Measurements from ENCODE around the gene APPBP2.

DNA sequence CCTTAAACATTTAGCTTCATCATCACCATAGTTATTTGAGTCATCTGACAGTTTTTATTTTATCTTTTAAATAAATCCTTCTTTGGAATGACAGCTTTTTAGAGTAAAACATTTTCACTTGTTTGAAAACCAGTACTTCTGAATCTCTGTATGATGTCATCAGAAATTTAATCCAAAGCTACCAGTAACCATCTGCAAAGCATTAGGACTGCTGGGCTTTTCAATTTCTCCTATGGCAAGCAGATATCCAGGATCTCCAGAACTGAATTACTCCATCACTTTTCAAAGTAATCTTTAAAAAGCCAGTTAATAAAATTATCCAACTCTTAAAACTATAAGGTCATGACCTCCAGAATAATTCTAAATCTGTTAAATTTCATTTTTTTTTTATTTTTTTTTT, 52.3 kb downstream of the APPBP2 start:
- TF ChIP-seq, protein P1, sequence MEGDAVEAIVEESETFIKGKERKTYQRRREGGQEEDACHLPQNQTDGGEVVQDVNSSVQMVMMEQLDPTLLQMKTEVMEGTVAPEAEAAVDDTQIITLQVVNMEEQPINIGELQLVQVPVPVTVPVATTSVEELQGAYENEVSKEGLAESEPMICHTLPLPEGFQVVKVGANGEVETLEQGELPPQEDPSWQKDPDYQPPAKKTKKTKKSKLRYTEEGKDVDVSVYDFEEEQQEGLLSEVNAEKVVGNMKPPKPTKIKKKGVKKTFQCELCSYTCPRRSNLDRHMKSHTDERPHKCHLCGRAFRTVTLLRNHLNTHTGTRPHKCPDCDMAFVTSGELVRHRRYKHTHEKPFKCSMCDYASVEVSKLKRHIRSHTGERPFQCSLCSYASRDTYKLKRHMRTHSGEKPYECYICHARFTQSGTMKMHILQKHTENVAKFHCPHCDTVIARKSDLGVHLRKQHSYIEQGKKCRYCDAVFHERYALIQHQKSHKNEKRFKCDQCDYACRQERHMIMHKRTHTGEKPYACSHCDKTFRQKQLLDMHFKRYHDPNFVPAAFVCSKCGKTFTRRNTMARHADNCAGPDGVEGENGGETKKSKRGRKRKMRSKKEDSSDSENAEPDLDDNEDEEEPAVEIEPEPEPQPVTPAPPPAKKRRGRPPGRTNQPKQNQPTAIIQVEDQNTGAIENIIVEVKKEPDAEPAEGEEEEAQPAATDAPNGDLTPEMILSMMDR (conservative IDR thresholded peaks at IDR 0.05 in 1 of 2, IDR thresholded peaks at IDR 0.05 in 1 of 2; ENCODE audit: extremely low read depth in 1 of 2, insufficient read depth in 1 of 2, low read depth in 1 of 2, low read length in 2 of 2) = no peak
- no peak for TF ChIP-seq EZH2 (IDR thresholded peaks at IDR 0.05; ENCODE audit: borderline replicate concordance, low read length)

Measured in mammary epithelial cell (primary cell).